C4-2B (cell line): ENCODE measurements around the gene ZDHHC14.

Experiments
- H3K27ac ChIP-seq: fragments of 450-650 bp; 2 replicates; pipeline ENCODE4 v1.5.1; 2017
- ZFX ChIP-seq: fragments of 450-650 bp; IDR thresholded peaks from 2 replicates; pipeline ENCODE4 v1.6.1; 2017
- TF ChIP-seq, protein P1 (sequence below): fragments of 450-650 bp; conservative IDR thresholded peaks from 2 replicates; pipeline ENCODE4 v1.5.1; 2017; ENCODE audit warnings: mild to moderate bottlenecking

ZDHHC14 gene

DNA sequence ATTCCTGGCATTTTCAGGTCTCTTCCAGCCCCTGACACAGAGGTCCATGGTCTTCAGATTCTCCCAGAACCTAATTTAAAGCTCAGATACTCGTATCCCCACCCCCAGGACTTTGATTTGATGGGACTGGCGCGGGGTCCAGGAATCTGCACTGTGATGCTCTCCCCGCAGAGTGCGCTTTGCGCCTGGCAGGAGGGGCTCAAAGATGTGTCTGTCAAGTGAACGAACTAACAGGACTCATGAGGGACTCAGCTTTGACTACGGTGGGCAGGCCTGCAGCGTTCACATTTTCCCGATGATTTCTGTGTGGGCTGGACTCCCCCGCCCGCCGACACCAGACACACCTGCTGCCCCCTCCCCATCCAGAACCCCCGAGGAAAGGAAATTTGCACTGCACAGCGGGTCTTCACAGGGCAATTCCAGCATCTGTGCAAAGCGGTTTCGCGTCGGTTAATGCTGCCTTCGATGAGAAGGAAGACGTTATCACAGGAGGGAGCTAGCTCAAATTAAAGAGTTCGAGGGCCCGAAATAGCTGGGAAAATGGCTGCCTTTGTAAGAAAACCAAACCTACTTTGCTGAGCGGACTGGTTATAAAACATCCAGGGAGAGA, 90.2 kb downstream of the ZDHHC14 start:
- H3K27ac ChIP-seq = no peak overlapping the region
- no peak for TF ChIP-seq ZFX
- TF ChIP-seq, protein P1, sequence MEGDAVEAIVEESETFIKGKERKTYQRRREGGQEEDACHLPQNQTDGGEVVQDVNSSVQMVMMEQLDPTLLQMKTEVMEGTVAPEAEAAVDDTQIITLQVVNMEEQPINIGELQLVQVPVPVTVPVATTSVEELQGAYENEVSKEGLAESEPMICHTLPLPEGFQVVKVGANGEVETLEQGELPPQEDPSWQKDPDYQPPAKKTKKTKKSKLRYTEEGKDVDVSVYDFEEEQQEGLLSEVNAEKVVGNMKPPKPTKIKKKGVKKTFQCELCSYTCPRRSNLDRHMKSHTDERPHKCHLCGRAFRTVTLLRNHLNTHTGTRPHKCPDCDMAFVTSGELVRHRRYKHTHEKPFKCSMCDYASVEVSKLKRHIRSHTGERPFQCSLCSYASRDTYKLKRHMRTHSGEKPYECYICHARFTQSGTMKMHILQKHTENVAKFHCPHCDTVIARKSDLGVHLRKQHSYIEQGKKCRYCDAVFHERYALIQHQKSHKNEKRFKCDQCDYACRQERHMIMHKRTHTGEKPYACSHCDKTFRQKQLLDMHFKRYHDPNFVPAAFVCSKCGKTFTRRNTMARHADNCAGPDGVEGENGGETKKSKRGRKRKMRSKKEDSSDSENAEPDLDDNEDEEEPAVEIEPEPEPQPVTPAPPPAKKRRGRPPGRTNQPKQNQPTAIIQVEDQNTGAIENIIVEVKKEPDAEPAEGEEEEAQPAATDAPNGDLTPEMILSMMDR = no peak

DNA sequence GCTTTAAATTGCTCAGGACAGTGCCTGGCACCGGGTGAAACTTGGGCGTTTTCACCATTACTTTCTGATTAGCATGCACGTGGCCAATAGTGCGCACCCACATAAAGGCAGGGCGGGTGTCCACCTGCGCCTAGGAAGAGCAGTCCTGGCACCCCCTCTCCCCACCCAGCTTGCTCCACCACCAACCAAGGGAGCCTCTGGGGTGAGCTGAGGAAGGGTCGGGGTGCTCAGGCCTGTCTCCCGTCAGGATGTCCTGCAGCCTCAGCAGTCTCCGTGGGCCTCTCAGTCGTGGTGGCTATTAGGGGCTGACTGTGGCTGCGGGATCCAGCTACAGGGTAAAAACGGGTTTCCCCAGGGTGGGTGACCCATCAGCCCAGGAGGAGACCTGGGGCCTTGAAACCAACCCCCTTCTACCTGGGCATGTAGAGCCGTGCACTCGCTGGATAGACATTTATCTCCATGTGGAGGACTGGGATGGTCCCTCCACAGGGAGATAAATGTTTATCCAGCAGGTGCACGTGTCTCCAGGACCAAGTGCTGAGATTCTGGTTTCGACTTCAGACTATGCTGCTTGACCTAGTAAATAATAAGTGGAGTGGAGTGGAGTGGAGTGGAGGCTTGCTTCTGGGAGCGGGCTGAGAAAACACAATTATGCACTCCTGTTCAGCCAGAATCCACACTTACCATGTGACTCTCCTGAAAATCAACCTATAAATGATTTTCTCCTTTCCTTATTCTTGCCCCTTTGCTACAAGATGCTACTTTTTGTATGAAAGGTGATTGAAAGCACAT, 91.1 kb downstream of the ZDHHC14 start:
- no peak overlapping the region for H3K27ac ChIP-seq
- TF ChIP-seq, protein P1 = no peak
- no peak for TF ChIP-seq ZFX

DNA sequence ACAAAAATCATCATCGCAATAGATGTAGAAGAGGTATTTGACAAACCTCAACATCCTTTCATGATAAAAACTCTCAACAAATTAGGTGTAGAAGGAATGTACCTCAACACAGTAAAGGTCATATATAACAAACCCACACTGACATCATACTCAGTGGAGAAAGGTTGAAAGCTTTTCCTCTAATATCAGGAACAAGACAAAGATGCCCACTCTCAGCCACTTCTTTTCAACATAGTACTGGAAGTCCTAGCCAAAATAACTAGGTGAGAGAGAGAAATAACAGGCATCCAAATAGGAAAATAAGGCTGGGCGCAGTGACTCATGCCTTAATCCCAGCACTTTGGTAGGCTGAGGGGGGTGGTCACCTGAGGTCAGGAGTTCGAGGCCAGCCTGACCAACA, 95.8 kb downstream of the ZDHHC14 start:
- no peak for TF ChIP-seq ZFX
- H3K27ac ChIP-seq = no peak overlapping the region

DNA sequence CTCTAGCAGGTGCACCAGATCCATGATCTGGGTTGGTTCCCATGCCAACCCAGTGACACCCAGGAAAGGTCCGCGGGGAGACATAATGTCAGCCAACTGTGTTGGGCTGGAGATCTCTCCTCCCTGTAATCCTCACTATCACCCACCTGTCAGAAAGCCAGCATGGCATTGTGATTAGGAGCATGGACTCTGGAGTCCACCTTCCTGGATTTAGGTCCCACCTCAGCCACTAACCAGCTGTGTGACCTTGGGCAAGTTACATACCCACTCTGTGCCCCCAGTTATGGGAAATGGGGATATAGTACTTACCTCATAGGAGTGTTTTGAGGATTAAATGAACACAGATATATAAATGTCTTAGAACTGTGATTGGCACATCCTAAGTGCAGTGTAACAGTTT, 97.9 kb downstream of the ZDHHC14 start:
- H3K27ac ChIP-seq = no peak overlapping the region
- TF ChIP-seq, protein P1 = no peak
- no peak for TF ChIP-seq ZFX

DNA sequence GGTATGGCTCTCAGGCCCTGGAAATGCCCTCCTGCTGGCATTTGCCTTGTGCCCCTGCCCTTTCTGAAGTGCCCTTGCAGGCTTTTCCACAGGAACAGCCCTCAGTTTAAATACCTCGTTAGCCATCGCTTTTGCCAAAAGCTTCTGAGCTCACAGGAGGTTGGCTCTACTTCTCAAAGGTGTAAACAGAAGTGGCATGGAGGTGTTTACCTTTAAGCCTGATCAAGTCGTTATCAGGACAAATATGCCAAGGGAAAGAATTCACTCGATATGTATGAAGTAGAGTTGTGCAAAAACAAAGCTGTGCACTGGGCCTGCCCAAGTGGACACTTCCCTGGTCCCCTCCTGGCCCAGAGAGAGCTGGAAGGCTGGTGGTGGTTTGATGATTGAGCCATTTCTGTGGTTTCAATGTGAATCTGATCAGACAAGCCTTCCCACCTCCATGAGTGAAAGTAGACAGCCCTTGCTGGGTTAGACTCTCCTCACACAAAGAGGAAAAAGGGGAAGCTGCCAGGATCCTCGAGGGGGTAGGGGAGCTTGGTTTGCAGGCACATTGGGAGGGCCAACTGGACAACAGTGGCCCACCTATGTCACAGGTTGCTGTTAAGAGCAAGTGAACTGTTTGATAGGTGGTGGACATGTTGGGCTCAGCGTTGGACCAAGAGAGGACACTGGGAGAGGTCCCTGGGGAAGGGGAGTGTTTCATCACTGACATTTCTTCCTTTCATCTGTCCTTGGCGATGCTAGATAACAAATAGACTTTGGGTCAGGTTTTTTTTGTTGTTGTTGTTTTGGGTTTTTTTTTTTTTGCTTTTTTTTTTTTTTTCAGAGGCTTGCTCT, 98.7 kb downstream of the ZDHHC14 start:
- TF ChIP-seq, protein P1 = no peak
- no peak for TF ChIP-seq ZFX
- H3K27ac ChIP-seq = no peak overlapping the region

DNA sequence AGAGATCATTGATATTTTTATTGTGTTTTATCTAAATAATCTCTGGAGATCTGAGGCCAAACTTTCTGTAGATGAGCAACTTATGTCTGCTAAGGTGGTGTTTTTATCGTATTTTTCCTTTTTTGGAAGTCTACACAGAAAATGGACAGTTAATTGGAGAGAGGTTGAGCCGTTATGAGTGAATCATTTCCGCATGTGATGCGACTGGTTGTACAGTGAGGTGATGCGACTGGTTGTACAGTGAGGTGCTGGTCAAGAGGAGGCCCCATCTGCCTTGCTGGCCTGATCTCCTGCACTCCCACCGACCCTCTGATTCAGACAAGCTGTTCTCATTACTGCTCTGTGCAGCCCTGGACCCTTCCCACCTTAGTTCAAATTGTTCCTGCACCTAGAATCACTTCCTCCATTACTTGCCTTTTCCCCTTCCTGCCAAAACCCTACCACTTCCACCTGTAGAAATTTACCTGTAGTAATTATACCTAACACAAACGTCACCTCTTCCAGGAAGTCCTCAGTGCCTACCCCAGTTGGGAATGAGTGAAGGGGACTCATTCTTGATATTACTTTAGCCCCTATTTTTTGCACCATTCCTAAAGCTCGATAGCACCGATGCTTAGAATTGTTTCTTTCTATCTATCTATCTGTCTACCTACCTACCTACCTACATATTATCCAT, 100.3 kb downstream of the ZDHHC14 start:
- no peak for TF ChIP-seq ZFX
- TF ChIP-seq, protein P1 = no peak
- no peak overlapping the region for H3K27ac ChIP-seq

DNA sequence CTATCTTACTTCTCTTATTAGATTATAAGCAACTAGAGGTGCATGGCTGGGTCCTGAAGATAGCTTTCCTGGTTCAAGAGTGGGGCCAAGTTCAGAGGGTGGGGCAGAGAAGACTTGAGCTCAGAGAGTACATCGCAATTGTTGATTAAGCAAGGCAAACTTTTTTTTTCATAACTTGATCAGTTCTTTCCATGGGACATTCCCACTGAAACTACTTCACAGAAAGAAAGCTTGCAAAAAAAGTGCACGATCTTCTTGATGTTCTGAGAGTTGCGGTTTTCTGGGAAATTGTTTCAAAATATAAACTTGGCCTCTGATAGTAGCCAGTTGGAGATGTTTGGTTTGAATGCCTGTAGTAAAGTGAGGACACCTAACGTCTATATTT, 100.9 kb downstream of the ZDHHC14 start:
- H3K27ac ChIP-seq = no peak overlapping the region
- TF ChIP-seq, protein P1 = no peak
- no peak for TF ChIP-seq ZFX
